AG04450 (cell line): ENCODE measurements around the gene SLC39A11. TPM values are rescaled to one million over a fixed set of nuclear protein-coding genes. Genes with fewer than 3 reads are reported as not detected.
A peak's percentile ranks its signal among the peaks of the same experiment; 100 is the strongest.

ENCODE experiments used
- CTCF ChIA-PET: fragments of 300-600, 350-600 bp; formaldehyde crosslinking; extraction: SDS; loops from one replicate; lab custom pipeline; 2022; ENCODE audit warnings: antibody characterized with exemption, inconsistent platforms; lab: Charles Lee
- POLR2A ChIA-PET: fragments of 350-600 bp; formaldehyde crosslinking; extraction: SDS; loops from one replicate; lab custom pipeline; 2021; ENCODE audit warnings: antibody characterized with exemption, inconsistent platforms; lab: Yijun Ruan, JAX
- DNase-seq: peaks from one replicate; pipeline ENCODE4 v3.0.0-alpha.2; 2011; ENCODE audit warnings: low read depth, low spot score
- H3K27ac ChIP-seq: one replicate; pipeline ENCODE4 v1.5.1; 2012; ENCODE audit warnings: low read depth, low read length, control low read depth
- H3K27me3 ChIP-seq: one replicate; pipeline ENCODE4 v1.6.0; 2012; ENCODE audit warnings: low read length; ENCODE audit not compliant: control insufficient read depth, insufficient read depth
- H3K4me3 ChIP-seq: 2 replicates; pipeline ENCODE4 v1.5.1; 2011; ENCODE audit warnings: mild to moderate bottlenecking, low read depth, low read length, control low read depth
- H3K9me3 ChIP-seq: 2 replicates; pipeline ENCODE4 v1.5.1; 2012; ENCODE audit warnings: low read length; ENCODE audit not compliant: control insufficient read depth, insufficient read depth
- polyA plus RNA-seq: library from polyadenylated mRNA; depleted of rRNA; stranded (reverse); fragments of >200 nt; gene quantifications from 2 replicates; pipeline ENCODE4 v1.2.3, GENCODE V29; 2011
- TF ChIP-seq, protein P1 (sequence below): IDR thresholded peaks from 2 replicates; pipeline ENCODE4 v1.5.1; 2011; ENCODE audit warnings: low read depth, low read length, control low read depth, inconsistent platforms

SLC39A11 gene
- polyA plus RNA-seq, 1 experiment = 18.0 TPM

DNA sequence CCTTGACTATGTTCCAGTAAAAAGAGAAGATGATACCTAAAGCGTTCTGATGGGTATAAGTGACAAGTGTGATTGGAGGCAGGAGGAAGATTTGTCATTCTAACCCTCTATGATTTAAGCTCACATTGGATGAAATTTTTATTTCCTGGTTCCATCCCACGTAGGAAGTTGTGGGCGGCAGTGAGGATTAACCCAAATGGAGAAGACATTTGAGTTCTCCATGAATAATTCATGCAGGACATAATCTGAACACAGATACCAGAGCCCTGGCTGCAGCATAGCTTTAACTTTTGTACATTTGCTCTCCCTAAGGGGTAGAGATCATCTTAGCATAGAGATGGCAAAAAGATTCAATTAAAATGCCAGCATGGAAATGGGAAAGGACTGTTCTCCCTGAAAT is 146.3 kb downstream of the SLC39A11 start:
- Histone ChIP-seq H3K4me3 (no peak overlapping the region), H3K9me3 (no peaks in the 10 kb centered on the region), H3K27me3 (no peaks in the 10 kb centered on the region), H3K27ac (no peak overlapping the region)
- TF ChIP-seq, protein P1, sequence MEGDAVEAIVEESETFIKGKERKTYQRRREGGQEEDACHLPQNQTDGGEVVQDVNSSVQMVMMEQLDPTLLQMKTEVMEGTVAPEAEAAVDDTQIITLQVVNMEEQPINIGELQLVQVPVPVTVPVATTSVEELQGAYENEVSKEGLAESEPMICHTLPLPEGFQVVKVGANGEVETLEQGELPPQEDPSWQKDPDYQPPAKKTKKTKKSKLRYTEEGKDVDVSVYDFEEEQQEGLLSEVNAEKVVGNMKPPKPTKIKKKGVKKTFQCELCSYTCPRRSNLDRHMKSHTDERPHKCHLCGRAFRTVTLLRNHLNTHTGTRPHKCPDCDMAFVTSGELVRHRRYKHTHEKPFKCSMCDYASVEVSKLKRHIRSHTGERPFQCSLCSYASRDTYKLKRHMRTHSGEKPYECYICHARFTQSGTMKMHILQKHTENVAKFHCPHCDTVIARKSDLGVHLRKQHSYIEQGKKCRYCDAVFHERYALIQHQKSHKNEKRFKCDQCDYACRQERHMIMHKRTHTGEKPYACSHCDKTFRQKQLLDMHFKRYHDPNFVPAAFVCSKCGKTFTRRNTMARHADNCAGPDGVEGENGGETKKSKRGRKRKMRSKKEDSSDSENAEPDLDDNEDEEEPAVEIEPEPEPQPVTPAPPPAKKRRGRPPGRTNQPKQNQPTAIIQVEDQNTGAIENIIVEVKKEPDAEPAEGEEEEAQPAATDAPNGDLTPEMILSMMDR = no peak
- ChIA-PET POLR2A (no interaction called here), CTCF (no interaction called here)
- no peak for DNase-seq

DNA sequence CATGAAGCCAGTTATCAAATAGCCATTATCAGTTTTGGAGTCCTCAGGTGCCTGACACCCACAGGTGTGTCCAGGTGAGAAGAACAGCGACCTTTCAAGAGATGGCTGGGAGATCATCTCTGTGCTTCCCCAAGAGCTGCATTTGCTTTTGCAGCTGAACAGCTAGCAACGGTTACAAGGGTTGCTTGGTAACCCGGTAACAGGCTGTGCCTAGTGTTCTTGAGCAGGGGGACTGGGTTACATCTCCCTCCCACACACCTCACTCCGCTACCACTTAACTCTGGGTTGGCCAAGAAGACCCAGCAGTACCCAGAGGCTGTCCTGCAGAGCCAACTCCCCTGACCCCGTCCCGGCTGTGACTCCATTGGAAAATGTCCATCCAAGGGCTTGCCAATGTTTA is 147.0 kb downstream of the SLC39A11 start:
- POLR2A ChIA-PET = no interaction called here
- CTCF ChIA-PET = interaction anchor here (1.4 kb wide), 1 partner anchor 41 kb away, joined by 7 read pairs; no protein-coding TSS in a partner anchor
- TF ChIP-seq, protein P1 = no peak

DNA sequence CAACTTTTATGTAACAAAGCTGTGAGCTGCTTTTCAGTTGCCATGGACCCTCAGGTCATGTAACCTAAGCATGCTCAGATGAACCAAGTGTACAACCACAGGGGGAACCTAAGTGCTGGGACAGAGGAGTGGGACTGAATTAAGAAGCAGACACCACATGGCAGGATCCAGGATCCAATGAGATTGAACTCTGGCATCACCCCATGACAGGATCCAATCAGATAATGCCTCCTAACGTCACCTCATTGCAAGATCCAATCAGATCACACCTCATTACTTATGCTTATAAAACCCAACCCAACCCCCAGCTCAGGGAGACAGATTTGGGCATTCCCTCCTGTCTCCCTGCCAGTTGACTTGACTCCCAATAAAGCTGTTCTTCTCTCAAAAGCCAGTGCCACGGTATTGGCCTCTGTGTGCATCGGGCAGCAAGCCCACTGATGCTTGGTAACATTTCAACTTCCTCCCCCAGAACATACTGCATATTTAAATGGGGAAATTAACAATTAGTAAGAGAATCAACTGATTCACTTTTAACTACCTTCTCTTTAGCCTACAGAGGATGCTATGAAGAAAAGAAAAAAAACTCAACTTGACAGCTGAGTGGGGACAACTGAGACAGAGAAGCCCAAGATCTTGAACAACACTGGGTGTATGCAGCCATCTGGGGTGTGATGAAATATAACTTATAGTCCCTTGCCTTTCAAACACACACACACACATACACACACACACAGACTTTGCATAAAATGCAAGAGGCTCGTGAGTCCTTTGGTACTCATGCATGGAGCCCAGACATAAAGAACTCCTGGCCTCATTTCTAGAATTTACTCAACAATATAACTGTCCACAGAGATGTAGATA is 148.4 kb downstream of the SLC39A11 start:
- CTCF ChIA-PET = no interaction called here

More for the DNA sequence above, 147.0 kb downstream of the SLC39A11 start:
- Histone ChIP-seq H3K27ac (no peak overlapping the region), H3K9me3 (no peaks in the 10 kb centered on the region), H3K27me3 (no peaks in the 10 kb centered on the region), H3K4me3 (no peak overlapping the region)
- DNase-seq = no peak

DNA sequence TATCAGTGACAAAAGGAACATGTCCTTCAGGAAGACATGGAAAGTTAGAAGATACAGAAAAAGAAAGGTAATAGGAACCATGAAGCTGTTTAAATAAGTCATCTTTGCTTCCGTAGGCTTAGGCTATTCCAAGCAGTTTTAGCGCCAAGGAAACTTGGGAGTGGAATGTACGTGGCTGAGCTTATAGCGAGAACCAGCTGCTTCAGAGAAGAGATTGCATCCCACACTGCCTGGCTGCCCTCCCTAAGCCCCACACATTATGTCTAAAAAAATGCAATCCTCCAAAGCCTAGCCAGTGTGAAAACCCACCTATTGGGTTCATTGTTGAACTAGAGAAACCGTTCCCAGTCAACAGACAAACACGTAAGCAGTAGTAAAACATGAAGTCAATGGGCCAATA is 149.9 kb downstream of the SLC39A11 start:
- CTCF ChIA-PET = no interaction called here
- Histone ChIP-seq H3K4me3 (no peak overlapping the region), H3K27me3 (no peaks in the 10 kb centered on the region), H3K9me3 (no peaks in the 10 kb centered on the region), H3K27ac (no peak overlapping the region)
- POLR2A ChIA-PET = no interaction called here
- peak; percentile 2 for DNase-seq
- TF ChIP-seq, protein P1 = no peak

More for the DNA sequence above, 148.4 kb downstream of the SLC39A11 start:
- no peak for DNase-seq
- POLR2A ChIA-PET = no interaction called here
- Histone ChIP-seq H3K9me3 (no peaks in the 10 kb centered on the region), H3K27ac (no peak overlapping the region), H3K27me3 (no peaks in the 10 kb centered on the region), H3K4me3 (no peak overlapping the region)
- TF ChIP-seq, protein P1 = no peak

DNA sequence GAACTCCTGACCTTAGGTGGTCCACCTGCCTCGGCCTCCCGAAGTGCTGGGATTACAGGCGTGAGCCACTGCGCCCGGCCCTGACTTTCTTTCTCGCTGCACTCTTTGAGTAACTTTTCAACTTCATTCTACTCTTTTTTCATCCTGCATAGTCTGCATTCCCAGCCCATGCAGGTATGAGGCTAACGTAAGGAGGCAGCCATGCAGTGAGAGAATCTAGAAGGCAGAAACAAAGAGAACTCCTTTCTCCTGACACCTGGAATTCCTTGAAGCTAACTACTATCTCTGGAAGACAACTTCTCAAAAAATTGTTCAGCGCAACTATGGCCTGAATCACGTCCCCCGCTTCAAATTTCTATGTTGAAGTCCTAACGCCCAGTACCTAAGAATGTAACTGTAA is 152.0 kb downstream of the SLC39A11 start:
- no peak overlapping the region for H3K27ac ChIP-seq
- no peaks in the 10 kb centered on the region for H3K27me3 ChIP-seq
- ChIA-PET POLR2A (no interaction called here), CTCF (no interaction called here)
- no peak for DNase-seq
- no peak overlapping the region for H3K4me3 ChIP-seq
- TF ChIP-seq, protein P1 = no peak
- H3K9me3 ChIP-seq = no peaks in the 10 kb centered on the region
